H1 (cell line): ENCODE data around the gene CYP1A1. TPM values are rescaled to one million over a fixed set of nuclear protein-coding genes. Genes with fewer than 3 reads are reported as not detected.

Experiments
- CBX8 ChIP-seq: fragments of 300-800, 300-1000 bp; sonication (generic); IDR thresholded peaks from 2 replicates; pipeline ENCODE4 v1.7.1; 2016; ENCODE audit warnings: low read depth, low read length, borderline replicate concordance
- MAFK ChIP-seq: IDR thresholded peaks from 2 replicates; pipeline ENCODE4 v1.6.1; 2012; ENCODE audit warnings: low read depth, mild to moderate bottlenecking, improper control_type of control experiment, low read length
- polyA plus RNA-seq, 7 experiments: library from polyadenylated mRNA; depleted of rRNA in 3 of 7; stranded (reverse) in 5 of 7; unstranded in 2 of 7; fragments of >200 nt in 5 of 7; fragments of 200-250 nt in 2 of 7; gene quantifications; 1 replicate in 5 of 7; 2 replicates in 1 of 7; 4 replicates in 1 of 7; pipeline versions ENCODE4 v1.2.1 to v1.2.3, GENCODE V29; 2011 to 2013; ENCODE audit warnings: missing spikeins in 2 of 7, mixed read lengths in 2 of 7
- total RNA-seq: library from RNA; stranded (reverse); fragmentation: NEBNext Ultra II Directional; extraction: Animal tissue kit (Norgen Biotek cat#: 25700); gene quantifications from 2 replicates; pipeline ENCODE4 v1.2.1, GENCODE V29; 2021

Gene CYP1A1
- total and polyA plus RNA-seq, 2 of the 8 experiments (the other 6 are each of a cell fraction or from before 2014, with no cell fraction given) = 0.32 to 0.35 TPM

- no peak for TF ChIP-seq CBX8
- TF ChIP-seq MAFK = no peak
Measured at GRCh38 chr15:74669627-74670026, 55.7 kb downstream of the CYP1A1 start (continued).

Other genes with a start within 250 kb of the CYP1A1 start
- 115 and 118 TPM in 2 replicates for gene ARID3B, start 184.3 kb downstream of the CYP1A1 start, total RNA-seq
- gene ARID3B, start 184.3 kb downstream of the CYP1A1 start, polyA plus RNA-seq (2011; rRNA removed) = 81.0 and 102 TPM in 2 replicates
- gene CLK3, start 109.7 kb downstream of the CYP1A1 start, total RNA-seq = 42.4 and 43.5 TPM in 2 replicates
- 67.3 and 75.6 TPM in 2 replicates for gene CLK3, start 109.7 kb downstream of the CYP1A1 start, polyA plus RNA-seq (2011; rRNA removed)
- gene EDC3, start 29.5 kb downstream of the CYP1A1 start, total RNA-seq = 49.1 and 50.8 TPM in 2 replicates
- 45.0 and 48.2 TPM in 2 replicates for gene EDC3, start 29.5 kb downstream of the CYP1A1 start, polyA plus RNA-seq (2011; rRNA removed)
- not detected in 2 replicates for gene CYP1A2, start 23.3 kb upstream of the CYP1A1 start, total RNA-seq
- not detected in 2 replicates for gene CYP1A2, start 23.3 kb upstream of the CYP1A1 start, polyA plus RNA-seq (2011; rRNA removed)
- 50.2 and 51.7 TPM in 2 replicates for gene CSK, start 56.6 kb upstream of the CYP1A1 start, total RNA-seq
- gene CSK, start 56.6 kb upstream of the CYP1A1 start, polyA plus RNA-seq (2011; rRNA removed) = 13.7 and 23.0 TPM in 2 replicates
- gene LMAN1L, start 87.3 kb upstream of the CYP1A1 start, total RNA-seq = not detected in 2 replicates
- not detected in 2 replicates for gene LMAN1L, start 87.3 kb upstream of the CYP1A1 start, polyA plus RNA-seq (2011; rRNA removed)
- gene CPLX3, start 101.1 kb upstream of the CYP1A1 start, total RNA-seq = not detected in 2 replicates
- 0.17 and 0.27 TPM in 2 replicates for gene CPLX3, start 101.1 kb upstream of the CYP1A1 start, polyA plus RNA-seq (2011; rRNA removed)
- gene ULK3, start 117.6 kb upstream of the CYP1A1 start, total RNA-seq = 25.0 and 27.1 TPM in 2 replicates
- gene ULK3, start 117.6 kb upstream of the CYP1A1 start, polyA plus RNA-seq (2011; rRNA removed) = 34.4 and 52.2 TPM in 2 replicates
- 40.3 and 41.7 TPM in 2 replicates for gene SCAMP2, start 147.8 kb upstream of the CYP1A1 start, total RNA-seq
- 112 and 131 TPM in 2 replicates for gene SCAMP2, start 147.8 kb upstream of the CYP1A1 start, polyA plus RNA-seq (2011; rRNA removed)
- gene MPI, start 164.5 kb upstream of the CYP1A1 start, total RNA-seq = 31.0 and 32.9 TPM in 2 replicates
- 74.8 and 79.0 TPM in 2 replicates for gene MPI, start 164.5 kb upstream of the CYP1A1 start, polyA plus RNA-seq (2011; rRNA removed)
- gene FAM219B, start 181.3 kb upstream of the CYP1A1 start, total RNA-seq = 56.1 and 57.1 TPM in 2 replicates
- 66.6 and 91.3 TPM in 2 replicates for gene FAM219B, start 181.3 kb upstream of the CYP1A1 start, polyA plus RNA-seq (2011; rRNA removed)
- 367 and 373 TPM in 2 replicates for gene COX5A, start 212.5 kb upstream of the CYP1A1 start, total RNA-seq
- gene COX5A, start 212.5 kb upstream of the CYP1A1 start, polyA plus RNA-seq (2011; rRNA removed) = 228 and 270 TPM in 2 replicates
- gene RPP25, start 231.2 kb upstream of the CYP1A1 start, total RNA-seq = 19.4 and 19.8 TPM in 2 replicates
- 17.4 and 20.0 TPM in 2 replicates for gene RPP25, start 231.2 kb upstream of the CYP1A1 start, polyA plus RNA-seq (2011; rRNA removed)